Esophagus muscularis mucosa (tissue), 4 donors: ENCODE data around the gene LIX1L.

Experiments used
- EP300 ChIP-seq: sonication (generic); formaldehyde crosslinking; IDR thresholded peaks from one replicate; pipeline ENCODE4 v1.6.1; 2017; ENCODE audit warnings: antibody characterized with exemption
- POLR2A ChIP-seq: fragments of 450-650 bp; IDR thresholded peaks from one replicate; pipeline ENCODE4 v1.6.1; 2017; ENCODE audit warnings: antibody characterized with exemption, moderate library complexity, mild to moderate bottlenecking, low read depth
- POLR2AphosphoS5 ChIP-seq, 2 donors: sonication (generic); formaldehyde crosslinking; IDR thresholded peaks; one replicate each; pipeline ENCODE4 v1.6.1; 2017; ENCODE audit warnings: antibody characterized with exemption in 2 of 2
- TF ChIP-seq, protein P1 (sequence below), 3 experiments: fragments of 200-600 bp in 2 of 3; fragments of 450-650 bp in 1 of 3; sonication (generic) in 2 of 3; IDR thresholded peaks; one replicate each; pipeline ENCODE4 v1.5.1; 2017 to 2019; ENCODE audit warnings: antibody characterized with exemption in 3 of 3, mild to moderate bottlenecking in 2 of 3, moderate library complexity in 1 of 3

DNA sequence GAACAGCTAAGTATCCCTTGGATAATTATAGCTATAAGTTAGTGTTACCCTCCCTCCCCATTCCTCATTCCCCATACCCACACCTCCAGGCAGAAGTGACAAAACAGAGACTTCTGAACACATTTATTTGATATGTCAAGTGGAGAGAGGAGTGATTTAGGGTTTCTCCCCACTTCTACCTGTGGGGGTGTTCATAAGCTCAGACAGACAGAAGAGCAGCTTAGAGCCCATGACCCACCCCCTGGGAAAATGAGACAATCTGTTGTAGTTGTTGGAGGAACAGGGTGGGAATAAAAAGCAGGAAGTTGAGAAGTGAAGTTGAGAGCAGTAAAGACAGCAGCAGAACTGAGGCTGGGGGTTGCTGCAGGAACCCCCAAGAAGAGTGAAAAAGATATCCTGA is 1.5 kb upstream of the LIX1L start:
- TF ChIP-seq, protein P1, sequence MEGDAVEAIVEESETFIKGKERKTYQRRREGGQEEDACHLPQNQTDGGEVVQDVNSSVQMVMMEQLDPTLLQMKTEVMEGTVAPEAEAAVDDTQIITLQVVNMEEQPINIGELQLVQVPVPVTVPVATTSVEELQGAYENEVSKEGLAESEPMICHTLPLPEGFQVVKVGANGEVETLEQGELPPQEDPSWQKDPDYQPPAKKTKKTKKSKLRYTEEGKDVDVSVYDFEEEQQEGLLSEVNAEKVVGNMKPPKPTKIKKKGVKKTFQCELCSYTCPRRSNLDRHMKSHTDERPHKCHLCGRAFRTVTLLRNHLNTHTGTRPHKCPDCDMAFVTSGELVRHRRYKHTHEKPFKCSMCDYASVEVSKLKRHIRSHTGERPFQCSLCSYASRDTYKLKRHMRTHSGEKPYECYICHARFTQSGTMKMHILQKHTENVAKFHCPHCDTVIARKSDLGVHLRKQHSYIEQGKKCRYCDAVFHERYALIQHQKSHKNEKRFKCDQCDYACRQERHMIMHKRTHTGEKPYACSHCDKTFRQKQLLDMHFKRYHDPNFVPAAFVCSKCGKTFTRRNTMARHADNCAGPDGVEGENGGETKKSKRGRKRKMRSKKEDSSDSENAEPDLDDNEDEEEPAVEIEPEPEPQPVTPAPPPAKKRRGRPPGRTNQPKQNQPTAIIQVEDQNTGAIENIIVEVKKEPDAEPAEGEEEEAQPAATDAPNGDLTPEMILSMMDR (IDR thresholded peaks at IDR 0.05) = no peak
- TF ChIP-seq POLR2A = no peak
- no peak for TF ChIP-seq POLR2AphosphoS5 (IDR thresholded peaks at IDR 0.05)
- no peak for TF ChIP-seq EP300
